K562 (cell line): ENCODE measurements around the gene DCUN1D1. TPM values are rescaled to one million over a fixed set of nuclear protein-coding genes. Genes with fewer than 3 reads are reported as not detected.

Experiments used
- CCNT2 ChIP-seq: IDR thresholded peaks from 2 replicates; pipeline ENCODE4 v1.6.1; 2011; ENCODE audit warnings: borderline replicate concordance, low read depth, mild to moderate bottlenecking, moderate library complexity, mixed read lengths, low read length; ENCODE audit not compliant: insufficient read length; ENCODE audit errors: extremely low read depth
- DIDO1 ChIP-seq: fragments of 450-650 bp; IDR thresholded peaks from 2 replicates; pipeline ENCODE4 v1.6.1; 2016; ENCODE audit warnings: low read depth, missing biosample characterization, missing genetic modification characterization
- MCM3 ChIP-seq: fragments of 450-650 bp; IDR thresholded peaks from 2 replicates; pipeline ENCODE4 v1.6.1; 2016
- MEF2D ChIP-seq: conservative IDR thresholded peaks from 2 replicates; pipeline ENCODE4 v1.6.1; 2016; ENCODE audit warnings: low read depth, missing genetic modification characterization, missing compliant biosample characterization
- ZBTB49 ChIP-seq: sonication (generic); formaldehyde crosslinking; IDR thresholded peaks from 2 replicates; pipeline ENCODE4 v1.8.0; 2022; ENCODE audit warnings: missing genetic modification reagents, mild to moderate bottlenecking, borderline replicate concordance
- ZNF398 ChIP-seq: fragments of 250-450 bp; sonication (Bioruptor Pico); IDR thresholded peaks from 2 replicates; pipeline ENCODE4 v1.8.0; 2021; ENCODE audit warnings: moderate library complexity, mild to moderate bottlenecking, inconsistent platforms
- ZNF551 ChIP-seq: fragments of 250-450 bp; sonication (Bioruptor Pico); IDR thresholded peaks from 2 replicates; pipeline ENCODE4 v1.5.0; 2021; ENCODE audit warnings: mild to moderate bottlenecking, moderate library complexity
- ZNF583 ChIP-seq: fragments of 250-450 bp; sonication (Bioruptor Pico); IDR thresholded peaks from 2 replicates; pipeline ENCODE4 v1.4.0; 2020
- ZNF584 ChIP-seq: fragments of 200-800 bp; sonication (Bioruptor generic); IDR thresholded peaks from 2 replicates; pipeline ENCODE4 v1.6.1; 2016; ENCODE audit warnings: low read depth, mild to moderate bottlenecking, missing genetic modification characterization, missing compliant biosample characterization
- ZNF695 ChIP-seq: fragments of 450-650 bp; formaldehyde crosslinking; IDR thresholded peaks from 2 replicates; pipeline ENCODE4 v1.4.0; 2020; ENCODE audit warnings: mild to moderate bottlenecking, moderate library complexity
- polyA plus RNA-seq, 8 experiments: library from polyadenylated mRNA; depleted of rRNA in 4 of 8; stranded (reverse) in 5 of 8; unstranded in 3 of 8; fragments of >200 nt; fragmentation: Nextera tagmentation in 2 of 8; fragmentation: Illumina TruSeq in 1 of 8; extraction: Ambion mirVana in 2 of 8; extraction: Trizol in 1 of 8; gene quantifications; 2 replicates each; pipeline versions ENCODE4 v1.2.1 to v1.2.3, GENCODE V29; 2011 to 2014; ENCODE audit warnings: inconsistent platforms in 1 of 8, missing spikeins in 1 of 8
- total RNA-seq, 7 experiments: library from RNA; depleted of rRNA in 6 of 7; stranded (reverse); fragments of >200 nt in 6 of 7; fragmentation: Illumina TruSeq in 2 of 7; extraction: Trizol in 2 of 7; gene quantifications; 2 replicates each; pipeline versions ENCODE4 v1.2.1 to v1.2.3, GENCODE V29; 2011 to 2021; ENCODE audit warnings: low replicate concordance in 1 of 7
- TF ChIP-seq, protein P1 (sequence below): IDR thresholded peaks from 2 replicates; pipeline ENCODE4 v1.6.1; 2011; ENCODE audit warnings: borderline replicate concordance, low read depth, mild to moderate bottlenecking, moderate library complexity, low read length; ENCODE audit not compliant: insufficient read depth, poor library complexity, severe bottlenecking
- TF ChIP-seq, protein P2 (sequence below): fragments of 150-350 bp; conservative IDR thresholded peaks from 2 replicates; pipeline ENCODE4 v1.6.1; 2014; ENCODE audit warnings: low read length

DCUN1D1 gene
- total and polyA plus RNA-seq, 9 of the 15 experiments (the other 6 are each of a cell fraction or from before 2014, with no cell fraction given), result 11.4 to 46.8 (median 28.2) TPM

GRCh38 chr3:183018421-183019192, 38.3 kb upstream of the DCUN1D1 start (continued):
- no peak for TF ChIP-seq ZBTB49
- no peak for TF ChIP-seq ZNF398 (CRISPR knock-in tag)
- TF ChIP-seq, protein P1, sequence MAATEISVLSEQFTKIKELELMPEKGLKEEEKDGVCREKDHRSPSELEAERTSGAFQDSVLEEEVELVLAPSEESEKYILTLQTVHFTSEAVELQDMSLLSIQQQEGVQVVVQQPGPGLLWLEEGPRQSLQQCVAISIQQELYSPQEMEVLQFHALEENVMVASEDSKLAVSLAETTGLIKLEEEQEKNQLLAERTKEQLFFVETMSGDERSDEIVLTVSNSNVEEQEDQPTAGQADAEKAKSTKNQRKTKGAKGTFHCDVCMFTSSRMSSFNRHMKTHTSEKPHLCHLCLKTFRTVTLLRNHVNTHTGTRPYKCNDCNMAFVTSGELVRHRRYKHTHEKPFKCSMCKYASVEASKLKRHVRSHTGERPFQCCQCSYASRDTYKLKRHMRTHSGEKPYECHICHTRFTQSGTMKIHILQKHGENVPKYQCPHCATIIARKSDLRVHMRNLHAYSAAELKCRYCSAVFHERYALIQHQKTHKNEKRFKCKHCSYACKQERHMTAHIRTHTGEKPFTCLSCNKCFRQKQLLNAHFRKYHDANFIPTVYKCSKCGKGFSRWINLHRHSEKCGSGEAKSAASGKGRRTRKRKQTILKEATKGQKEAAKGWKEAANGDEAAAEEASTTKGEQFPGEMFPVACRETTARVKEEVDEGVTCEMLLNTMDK, result no peak
- TF ChIP-seq ZNF583 (CRISPR knock-in tag), result no peak
- no peak for TF ChIP-seq ZNF551
- TF ChIP-seq DIDO1 (tag), result no peak
- no peak for TF ChIP-seq ZNF695
- no peak for TF ChIP-seq MEF2D (tag)
- TF ChIP-seq CCNT2, result no peak
- TF ChIP-seq, protein P2, sequence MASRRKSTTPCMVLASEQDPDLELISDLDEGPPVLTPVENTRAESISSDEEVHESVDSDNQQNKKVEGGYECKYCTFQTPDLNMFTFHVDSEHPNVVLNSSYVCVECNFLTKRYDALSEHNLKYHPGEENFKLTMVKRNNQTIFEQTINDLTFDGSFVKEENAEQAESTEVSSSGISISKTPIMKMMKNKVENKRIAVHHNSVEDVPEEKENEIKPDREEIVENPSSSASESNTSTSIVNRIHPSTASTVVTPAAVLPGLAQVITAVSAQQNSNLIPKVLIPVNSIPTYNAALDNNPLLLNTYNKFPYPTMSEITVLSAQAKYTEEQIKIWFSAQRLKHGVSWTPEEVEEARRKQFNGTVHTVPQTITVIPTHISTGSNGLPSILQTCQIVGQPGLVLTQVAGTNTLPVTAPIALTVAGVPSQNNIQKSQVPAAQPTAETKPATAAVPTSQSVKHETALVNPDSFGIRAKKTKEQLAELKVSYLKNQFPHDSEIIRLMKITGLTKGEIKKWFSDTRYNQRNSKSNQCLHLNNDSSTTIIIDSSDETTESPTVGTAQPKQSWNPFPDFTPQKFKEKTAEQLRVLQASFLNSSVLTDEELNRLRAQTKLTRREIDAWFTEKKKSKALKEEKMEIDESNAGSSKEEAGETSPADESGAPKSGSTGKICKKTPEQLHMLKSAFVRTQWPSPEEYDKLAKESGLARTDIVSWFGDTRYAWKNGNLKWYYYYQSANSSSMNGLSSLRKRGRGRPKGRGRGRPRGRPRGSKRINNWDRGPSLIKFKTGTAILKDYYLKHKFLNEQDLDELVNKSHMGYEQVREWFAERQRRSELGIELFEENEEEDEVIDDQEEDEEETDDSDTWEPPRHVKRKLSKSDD, result no peak
- no peak for TF ChIP-seq ZNF584 (CRISPR knock-in tag)
- no peak for TF ChIP-seq MCM3
